GM19240 (cell line): Measurements from ENCODE around the gene SLC16A11.
"Not testable (repeated sequence)": the region's sequence is repeated elsewhere in the genome, so short reads cannot be mapped to it uniquely, and the experiment has no call there.

ENCODE experiments used
- DNase-seq: peaks from one replicate; pipeline ENCODE4 v3.0.0; 2011; ENCODE audit warnings: low spot score; ENCODE audit not compliant: insufficient read length

Gene SLC16A11

GRCh38 chr17:7060165-7060891 lies 16.4 kb upstream of the SLC16A11 start:
- DNase-seq: no peak

DNA sequence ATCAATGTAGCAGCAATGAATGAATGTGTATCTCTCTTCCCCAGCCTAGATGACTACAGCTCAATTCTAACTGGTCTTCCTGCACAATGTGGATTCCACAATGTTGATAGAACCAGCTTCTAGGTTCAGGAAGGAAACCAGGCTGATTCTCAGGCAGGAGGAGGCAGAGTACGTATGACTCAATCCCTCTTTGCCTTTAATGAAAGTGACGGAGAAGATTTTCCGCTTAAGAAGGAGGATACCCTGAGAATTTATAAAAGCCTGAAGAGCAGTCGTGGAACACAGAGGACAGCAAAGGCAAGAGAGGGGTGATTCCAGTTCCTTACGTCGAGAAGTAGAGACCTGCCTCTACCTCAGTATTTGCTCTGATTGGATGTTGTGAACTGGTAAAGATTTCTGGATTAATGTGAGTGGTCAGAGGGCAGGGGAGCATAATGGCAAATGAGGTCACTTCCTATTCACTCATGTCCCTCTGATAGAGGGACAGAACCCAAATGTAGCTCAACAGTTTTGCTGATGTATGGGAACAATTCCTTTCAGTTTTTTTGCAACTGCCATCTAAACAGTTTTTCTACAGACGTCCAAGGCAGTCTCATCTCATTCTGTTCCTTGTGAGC lies 15.0 kb upstream of the SLC16A11 start:
- no peak for DNase-seq

DNA sequence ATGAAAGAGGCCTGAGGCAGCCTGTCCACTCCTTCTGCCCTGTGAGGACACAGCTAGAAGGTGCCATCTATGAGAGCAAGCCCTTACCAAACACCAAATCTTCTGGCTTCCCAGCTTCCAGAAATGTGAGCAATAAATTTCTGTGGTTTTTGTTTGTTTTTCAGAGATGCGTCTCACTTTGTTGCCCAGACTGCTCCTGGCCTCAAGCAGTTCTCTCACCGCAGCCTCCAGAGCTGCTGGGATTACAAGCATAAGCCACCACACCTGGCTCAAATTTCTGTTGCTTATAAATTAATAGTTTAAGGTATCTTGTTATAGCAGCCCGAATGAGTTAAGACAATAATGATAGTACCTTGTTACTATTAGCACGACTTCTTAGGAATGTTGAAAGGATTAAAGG lies 12.5 kb upstream of the SLC16A11 start:
- DNase-seq: no peak

- DNase-seq: not testable (repeated sequence)
Observed at GRCh38 chr17:7050583-7050982, 6.7 kb upstream of the SLC16A11 start.

DNA sequence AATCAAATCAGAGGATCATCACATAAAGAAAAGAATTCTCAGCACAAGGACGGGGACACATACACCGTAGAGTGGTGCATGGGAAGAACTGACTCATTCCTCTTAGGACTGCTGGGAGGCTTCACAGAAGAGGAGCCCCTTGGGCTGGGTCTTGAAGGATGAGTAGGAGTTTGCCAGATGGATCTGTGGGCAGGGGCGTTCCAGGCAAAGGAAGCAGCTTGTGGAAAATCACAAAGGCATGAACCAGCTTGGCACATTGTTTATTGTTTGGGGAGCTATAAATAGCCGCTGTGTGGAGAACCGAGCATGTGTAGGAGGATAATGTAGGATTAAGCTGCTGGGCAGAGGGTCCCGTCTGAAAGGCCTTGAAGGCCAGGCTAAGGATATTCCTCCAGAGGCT lies 5.1 kb upstream of the SLC16A11 start:
- DNase-seq: no peak

GRCh38 chr17:7047566-7047965 lies 3.7 kb upstream of the SLC16A11 start:
- DNase-seq: no peak

GRCh38 chr17:7046725-7047397 lies 3.0 kb upstream of the SLC16A11 start:
- not testable (repeated sequence) for DNase-seq

DNA sequence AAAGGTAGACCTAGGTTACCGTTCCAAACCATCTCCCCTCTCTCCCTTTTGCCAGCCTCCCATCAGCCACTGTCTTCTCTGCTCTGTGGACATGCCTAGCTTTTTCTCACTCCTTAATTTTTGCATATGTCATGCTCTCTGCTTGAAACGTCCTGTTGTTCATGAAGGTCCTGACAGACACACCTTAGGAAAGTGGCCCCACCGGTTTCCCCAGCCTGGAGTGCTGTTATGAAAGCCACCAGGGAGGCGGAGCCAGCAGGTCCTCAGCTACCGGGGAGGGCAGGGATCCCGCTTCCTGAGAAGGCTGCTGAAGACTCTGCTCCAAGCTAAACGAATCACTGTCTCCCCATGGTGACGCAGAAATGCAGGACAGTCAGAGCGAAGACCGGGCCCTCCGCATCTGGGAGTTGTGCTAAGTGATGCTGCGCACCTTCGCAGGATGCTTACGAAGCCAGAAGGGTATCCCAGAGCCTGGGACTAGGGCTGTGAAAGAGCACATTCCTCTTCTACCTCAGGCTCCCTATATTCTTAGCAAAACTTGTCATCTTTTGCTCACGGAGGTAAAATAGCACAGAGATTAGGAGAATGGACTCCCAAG lies 2.3 kb upstream of the SLC16A11 start:
- DNase-seq: no peak

DNA sequence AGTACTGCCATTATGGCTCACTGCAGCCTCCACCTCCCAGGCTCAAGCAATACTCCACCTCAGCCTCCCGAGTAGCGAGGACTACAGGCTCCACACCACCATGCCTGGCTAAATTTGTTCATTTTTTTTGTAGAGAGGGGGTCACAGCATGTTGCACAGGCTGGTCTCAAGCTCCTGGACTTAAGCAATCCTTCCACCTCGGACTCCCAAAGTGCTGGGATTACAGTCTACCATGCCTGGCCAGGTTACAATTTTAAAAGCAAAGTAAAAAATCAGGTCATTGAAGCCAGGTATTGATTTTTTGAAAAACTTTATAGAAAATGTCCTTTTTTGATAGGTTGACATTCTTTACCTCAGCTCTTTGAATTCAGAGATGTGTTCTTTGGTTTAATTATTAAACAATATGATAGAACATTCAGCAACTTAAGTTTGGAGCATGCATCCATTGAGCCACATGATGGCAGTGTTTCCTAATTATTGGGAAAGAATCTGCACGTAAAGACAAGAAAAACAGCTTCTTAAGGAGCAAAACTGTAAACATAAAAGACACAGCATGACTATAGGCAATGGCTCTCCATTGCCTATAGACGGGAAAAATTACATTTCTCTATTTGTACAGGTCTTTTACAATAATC lies 1.7 kb upstream of the SLC16A11 start:
- no peak for DNase-seq

DNA sequence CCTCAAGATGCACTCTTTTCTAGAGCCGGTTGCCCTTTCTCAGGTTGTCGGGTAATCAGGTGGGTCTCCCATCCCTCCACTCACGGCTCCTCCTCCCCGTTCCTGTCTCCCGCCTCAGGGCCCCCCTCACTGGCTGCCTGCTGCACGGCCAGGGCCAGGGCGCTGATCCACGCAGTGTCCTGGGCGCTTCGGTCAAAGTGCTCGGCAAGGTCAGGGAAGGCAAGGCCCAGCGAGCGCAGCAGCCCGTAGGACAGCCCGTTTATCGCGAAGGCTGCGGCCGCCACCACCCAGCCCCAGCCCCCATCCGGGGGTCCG lies 753 bp downstream of the SLC16A11 start:
- no peak for DNase-seq

DNA sequence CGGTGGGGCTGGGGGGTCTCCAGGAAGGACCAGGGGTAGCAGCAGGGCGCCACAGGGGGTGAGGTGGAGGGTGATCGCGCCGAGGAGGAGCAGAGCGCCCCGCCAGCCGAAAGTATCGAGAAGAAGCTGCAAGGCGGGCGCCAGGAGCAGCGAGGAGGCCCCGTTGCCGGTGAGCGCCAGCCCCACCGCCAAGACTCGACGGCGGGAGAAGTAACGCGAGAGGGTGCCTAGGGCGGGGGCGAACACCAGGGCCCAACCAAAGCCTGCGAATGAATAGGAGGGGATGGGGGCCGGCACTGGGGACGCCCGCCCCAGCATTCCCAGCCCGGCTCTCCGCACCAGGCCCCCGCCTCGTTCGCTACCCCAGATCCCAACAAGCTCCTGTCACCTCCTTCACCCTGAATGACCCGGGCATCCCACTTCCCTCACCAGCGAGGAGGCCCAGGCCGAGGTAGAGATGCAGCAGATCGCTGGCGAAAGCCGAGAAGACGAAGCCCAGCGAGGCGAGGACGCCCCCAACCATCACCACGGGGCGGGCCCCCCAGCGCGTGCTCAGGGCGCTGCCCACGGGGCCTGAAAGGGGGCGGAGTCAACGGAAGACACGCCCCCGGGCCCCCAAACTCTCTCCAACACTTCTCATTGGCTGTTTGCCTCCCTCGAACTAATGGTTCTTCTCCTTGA lies 1.3 kb downstream of the SLC16A11 start:
- no peak for DNase-seq

- no peak for DNase-seq
Observed at GRCh38 chr17:7041607-7042500, 2.0 kb downstream of the SLC16A11 start.

GRCh38 chr17:7039832-7040231 lies 4.1 kb downstream of the SLC16A11 start:
- DNase-seq: no peak

DNA sequence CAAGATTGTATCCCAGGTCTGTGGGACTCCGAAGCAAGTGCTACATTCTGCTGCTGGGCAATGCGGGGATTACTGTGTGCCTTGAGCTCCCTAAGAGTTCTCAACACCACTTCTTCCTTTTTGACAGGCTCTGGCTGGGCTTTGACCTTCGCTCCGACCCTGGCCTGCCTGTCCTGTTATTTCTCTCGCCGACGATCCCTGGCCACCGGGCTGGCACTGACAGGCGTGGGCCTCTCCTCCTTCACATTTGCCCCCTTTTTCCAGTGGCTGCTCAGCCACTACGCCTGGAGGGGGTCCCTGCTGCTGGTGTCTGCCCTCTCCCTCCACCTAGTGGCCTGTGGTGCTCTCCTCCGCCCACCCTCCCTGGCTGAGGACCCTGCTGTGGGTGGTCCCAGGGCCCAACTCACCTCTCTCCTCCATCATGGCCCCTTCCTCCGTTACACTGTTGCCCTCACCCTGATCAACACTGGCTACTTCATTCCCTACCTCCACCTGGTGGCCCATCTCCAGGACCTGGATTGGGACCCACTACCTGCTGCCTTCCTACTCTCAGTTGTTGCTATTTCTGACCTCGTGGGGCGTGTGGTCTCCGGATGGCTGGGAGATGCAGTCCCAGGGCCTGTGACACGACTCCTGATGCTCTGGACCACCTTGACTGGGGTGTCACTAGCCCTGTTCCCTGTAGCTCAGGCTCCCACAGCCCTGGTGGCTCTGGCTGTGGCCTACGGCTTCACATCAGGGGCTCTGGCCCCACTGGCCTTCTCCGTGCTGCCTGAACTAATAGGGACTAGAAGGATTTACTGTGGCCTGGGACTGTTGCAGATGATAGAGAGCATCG lies 5.6 kb downstream of the SLC16A11 start:
- no peak for DNase-seq

GRCh38 chr17:7035591-7036368 lies 8.1 kb downstream of the SLC16A11 start, which contains the start of gene SLC16A13:
TSS of gene SLC16A13 (plus strand) at chr17:7036015. CDS start at chr17:7036383, 368 bp downstream.
- peak; percentile 99 for DNase-seq

- DNase-seq: no peak
Observed at GRCh38 chr17:7034955-7035590, 8.8 kb downstream of the SLC16A11 start.

GRCh38 chr17:7029659-7030058 lies 14.2 kb downstream of the SLC16A11 start:
- no peak for DNase-seq

DNA sequence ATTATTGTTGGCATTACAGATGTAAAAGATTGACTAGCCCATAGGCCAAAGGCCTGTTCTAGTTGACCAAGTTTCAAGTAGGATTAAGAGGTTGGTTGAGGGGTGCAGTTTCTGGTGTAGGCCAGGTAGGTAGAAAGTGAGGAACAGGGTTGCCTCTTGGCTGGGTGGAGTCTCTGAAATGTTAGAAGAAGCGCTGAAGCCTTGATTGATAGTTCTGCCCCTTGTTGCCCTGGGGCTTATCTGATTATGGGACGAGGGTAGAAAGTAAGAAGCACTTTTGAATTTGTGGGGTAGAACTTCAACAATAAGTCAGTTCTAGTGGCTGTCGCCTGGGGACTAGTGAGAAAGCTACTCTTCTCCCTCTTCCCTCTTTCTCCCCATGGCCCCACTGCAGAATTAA lies 14.8 kb downstream of the SLC16A11 start:
- no peak for DNase-seq
